ENCODE data around the gene EEF1G. TPM values are rescaled to one million over a fixed set of nuclear protein-coding genes. Genes with fewer than 3 reads are reported as not detected.
"Not testable (repeated sequence)": the region's sequence is repeated elsewhere in the genome, so short reads cannot be mapped to it uniquely, and the experiment has no call there.

The EEF1G gene
- total RNA-seq, 4 donors from 2014 or later = 1,221 to 2,946 (median 2,495) TPM

- Histone ChIP-seq H3K9me3 (no peaks in the 10 kb centered on the region), H3K4me1 (peaks cover 28% of the 10 kb centered on the region), H3K27ac (no peak overlapping the region), H3K4me3 (no peak overlapping the region), H3K36me3 (peaks cover 79% of the 10 kb centered on the region), H3K27me3 (no peaks in the 10 kb centered on the region)
- WGBS = 65% methylated on average over 5 of the region's 5 CpGs
- no peak for DNase-seq (ENCODE audit: low spot score in 2 of 2)
- no peak for TF ChIP-seq EP300 (IDR thresholded peaks at IDR 0.05)
- no peak for TF ChIP-seq CTCF (IDR thresholded peaks at IDR 0.05)
- no peak for TF ChIP-seq POLR2AphosphoS5 (IDR thresholded peaks at IDR 0.05)
- TF ChIP-seq POLR2A (IDR thresholded peaks at IDR 0.05) = no peak
These were observed 8.4 kb downstream of the EEF1G start for GRCh38 chr11:62565100-62565802.

GRCh38 chr11:62561677-62562230, 11.9 kb downstream of the EEF1G start:
- H3K4me3 ChIP-seq; H3K27me3 ChIP-seq; DNase-seq (ENCODE audit: low spot score in 2 of 2); H3K9me3 ChIP-seq: not testable (repeated sequence)
- H3K36me3 ChIP-seq = peaks cover 66% of the 10 kb centered on the region
- WGBS = 75% methylated on average over 3 of the region's 3 CpGs
- H3K4me1 ChIP-seq = peaks cover 53% of the 10 kb centered on the region
- peak overlapping the region; percentile 85 for H3K27ac ChIP-seq

GRCh38 chr11:62560566-62561103, 13.1 kb downstream of the EEF1G start:
- H3K9me3 ChIP-seq = no peaks in the 10 kb centered on the region
- H3K4me3 ChIP-seq = no peak overlapping the region
- TF ChIP-seq POLR2AphosphoS5 (IDR thresholded peaks at IDR 0.05) = peak in 2 of 3 donors; percentile 57 to 58
- no peak for TF ChIP-seq POLR2A (IDR thresholded peaks at IDR 0.05)
- TF ChIP-seq CTCF (IDR thresholded peaks at IDR 0.05) = peak; percentile 79 to 85
- H3K36me3 ChIP-seq = peaks cover 55% of the 10 kb centered on the region
- 25% methylated on average over 2 of the region's 2 CpGs for WGBS
- DNase-seq (ENCODE audit: low spot score in 2 of 2) = peak; percentile 93 to 97
- peaks cover 64% of the 10 kb centered on the region for H3K4me1 ChIP-seq
- no peaks in the 10 kb centered on the region for H3K27me3 ChIP-seq
- H3K27ac ChIP-seq = peak overlapping the region; percentile 85

GRCh38 chr11:62559626-62560025, 14.1 kb downstream of the EEF1G start:
- H3K9me3 ChIP-seq; DNase-seq (ENCODE audit: low spot score in 2 of 2); H3K27me3 ChIP-seq; H3K4me3 ChIP-seq: not testable (repeated sequence)
- Histone ChIP-seq H3K27ac (peak overlapping the region; percentile 66), H3K4me1 (peaks cover 74% of the 10 kb centered on the region), H3K36me3 (peaks cover 46% of the 10 kb centered on the region)
- WGBS = 58% methylated on average over 2 of the region's 5 CpGs

GRCh38 chr11:62559204-62559603, 14.5 kb downstream of the EEF1G start:
- TF ChIP-seq CTCF (IDR thresholded peaks at IDR 0.05) (no peak), POLR2A (IDR thresholded peaks at IDR 0.05) (no peak), EP300 (IDR thresholded peaks at IDR 0.05) (no peak), POLR2AphosphoS5 (IDR thresholded peaks at IDR 0.05) (no peak)
- H3K27me3 ChIP-seq = no peaks in the 10 kb centered on the region
- H3K27ac ChIP-seq = peak overlapping the region; percentile 66
- H3K4me3 ChIP-seq = no peak overlapping the region
- 79% methylated on average over 8 of the region's 8 CpGs for WGBS
- peaks cover 79% of the 10 kb centered on the region for H3K4me1 ChIP-seq
- H3K36me3 ChIP-seq = peaks cover 43% of the 10 kb centered on the region
- no peaks in the 10 kb centered on the region for H3K9me3 ChIP-seq
- no peak for DNase-seq (ENCODE audit: low spot score in 2 of 2)

GRCh38 chr11:62558669-62559068, 15.0 kb downstream of the EEF1G start:
- no peak overlapping the region for H3K4me3 ChIP-seq
- peak overlapping the region; percentile 21 for H3K27ac ChIP-seq
- H3K4me1 ChIP-seq = peaks cover 84% of the 10 kb centered on the region
- DNase-seq (ENCODE audit: low spot score in 2 of 2) = no peak
- TF ChIP-seq POLR2AphosphoS5 (IDR thresholded peaks at IDR 0.05) (no peak), EP300 (IDR thresholded peaks at IDR 0.05) (no peak), CTCF (IDR thresholded peaks at IDR 0.05) (no peak), POLR2A (IDR thresholded peaks at IDR 0.05) (no peak)
- WGBS = 82% methylated on average over 9 of the region's 9 CpGs
- peaks cover 38% of the 10 kb centered on the region for H3K36me3 ChIP-seq
- H3K27me3 ChIP-seq = no peaks in the 10 kb centered on the region
- no peaks in the 10 kb centered on the region for H3K9me3 ChIP-seq
